H1 (cell line): ENCODE measurements around the gene EIF4E1B. TPM values are rescaled to one million over a fixed set of nuclear protein-coding genes. Genes with fewer than 3 reads are reported as not detected.

ENCODE experiments used
- CTCF ChIA-PET: fragments of 300-600 bp; sonication (Branson Sonifier 250); formaldehyde crosslinking; loops from one replicate; lab custom pipeline; 2021; ENCODE audit not compliant: partially characterized antibody; lab: Charles Lee
- POLR2A ChIA-PET: fragments of 300-600 bp; sonication (Branson Sonifier 250); formaldehyde crosslinking; loops from one replicate; lab custom pipeline; 2021; ENCODE audit warnings: inconsistent platforms; ENCODE audit not compliant: partially characterized antibody; lab: Charles Lee
- DNase-seq, 2 experiments: peaks; one replicate each; pipeline versions ENCODE4 v3.0.0 to v3.0.0-alpha.2; 2010 to 2022; ENCODE audit warnings: low spot score in 2 of 2, low read depth in 1 of 2, mixed read lengths in 1 of 2
- FAIRE-seq: peaks from 2 replicates; lab custom pipeline; 2011; peaks lifted over from hg19 to GRCh38; lab: Jason Lieb, UNC
- H2AFZ ChIP-seq: 2 replicates; pipeline ENCODE4 v1.8.1; 2012; ENCODE audit warnings: low read length, inconsistent platforms
- H2AK5ac ChIP-seq: 2 replicates; pipeline ENCODE4 v1.6.1; 2013; ENCODE audit warnings: low read depth, low read length
- H2BK120ac ChIP-seq: replicated peaks from 2 replicates; pipeline ENCODE3; 2013; ENCODE audit warnings: low read depth, low read length, inconsistent platforms
- H2BK12ac ChIP-seq: 2 replicates; pipeline ENCODE4 v1.6.1; 2013; ENCODE audit warnings: low read depth, low read length
- H2BK15ac ChIP-seq: 2 replicates; pipeline ENCODE4 v1.6.1; 2013; ENCODE audit warnings: low read length
- H2BK20ac ChIP-seq: 2 replicates; pipeline ENCODE4 v1.6.1; 2013; ENCODE audit warnings: low read length
- H2BK5ac ChIP-seq: 2 replicates; pipeline ENCODE4 v1.6.1; 2013; ENCODE audit warnings: low read depth, low read length
- H3K14ac ChIP-seq: 2 replicates; pipeline ENCODE4 v1.6.1; 2013; ENCODE audit warnings: inconsistent platforms; ENCODE audit not compliant: insufficient read length
- H3K18ac ChIP-seq: 2 replicates; pipeline ENCODE4 v1.6.1; 2013; ENCODE audit warnings: low read length; ENCODE audit errors: extremely low read depth
- H3K23ac ChIP-seq: 2 replicates; pipeline ENCODE4 v1.6.1; 2013; ENCODE audit warnings: inconsistent platforms; ENCODE audit not compliant: insufficient read length
- H3K23me2 ChIP-seq: 2 replicates; pipeline ENCODE4 v1.6.1; 2013; ENCODE audit warnings: low read depth, low read length
- H3K27ac ChIP-seq: 2 replicates; pipeline ENCODE4 v1.6.1; 2011; ENCODE audit warnings: low read depth, low read length, inconsistent platforms
- H3K27me3 ChIP-seq, 4 experiments: replicated peaks in 1 of 4; 1 replicate in 1 of 4; 2 replicates in 3 of 4; pipeline versions ENCODE4 v1.6.1 to v1.8.1; 2011 to 2013; ENCODE audit warnings: low read length in 3 of 4, mild to moderate bottlenecking in 3 of 4, inconsistent platforms in 2 of 4, mixed read lengths in 2 of 4, moderate library complexity in 1 of 4; ENCODE audit not compliant: control insufficient read depth in 3 of 4, insufficient read depth in 3 of 4; ENCODE audit errors: extremely low read depth in 1 of 4
- H3K36me3 ChIP-seq, 4 experiments: 2 replicates each; pipeline versions ENCODE4 v1.6.1 to v1.8.1; 2011 to 2013; ENCODE audit warnings: mild to moderate bottlenecking in 4 of 4, low read length in 3 of 4, moderate library complexity in 2 of 4, control low read depth in 1 of 4, inconsistent platforms in 1 of 4; ENCODE audit not compliant: insufficient read depth in 4 of 4, control insufficient read depth in 2 of 4
- H3K4ac ChIP-seq: replicated peaks from 2 replicates; pipeline ENCODE3; 2013; ENCODE audit warnings: low read length, low read depth, mixed read lengths, inconsistent platforms; ENCODE audit not compliant: insufficient read length
- H3K4me1 ChIP-seq, 4 experiments: replicated peaks in 1 of 4; 1 replicate in 1 of 4; 2 replicates in 3 of 4; pipeline versions ENCODE4 v1.6.1 to v1.8.1; 2011 to 2013; ENCODE audit warnings: low read length in 3 of 4, inconsistent platforms in 2 of 4, mixed read lengths in 1 of 4; ENCODE audit not compliant: insufficient read depth in 4 of 4, control insufficient read depth in 3 of 4
- H3K4me2 ChIP-seq, 2 experiments: 2 replicates each; pipeline versions ENCODE4 v1.6.1 to v1.8.1; 2011 to 2013; ENCODE audit warnings: low read depth in 2 of 2, low read length in 2 of 2, control low read depth in 1 of 2, inconsistent platforms in 1 of 2, mild to moderate bottlenecking in 1 of 2; ENCODE audit not compliant: insufficient read depth in 1 of 2
- H3K4me3 ChIP-seq, 4 experiments: fragments of 200-600, 300-600 bp in 1 of 4; sonication (generic), shearing (Covaris generic), sonication (Bioruptor Twin) in 1 of 4; 2 replicates each; pipeline versions ENCODE4 v1.5.1 to v1.8.1; 2011 to 2016; ENCODE audit warnings: low read length in 4 of 4, low read depth in 3 of 4, control low read depth in 2 of 4, inconsistent platforms in 2 of 4, mild to moderate bottlenecking in 2 of 4, mixed read lengths in 1 of 4, moderate library complexity in 1 of 4; ENCODE audit not compliant: insufficient read depth in 2 of 4; ENCODE audit errors: extremely low read depth in 1 of 4
- H3K56ac ChIP-seq: replicated peaks from 2 replicates; pipeline ENCODE3; 2013; ENCODE audit warnings: low read depth, mild to moderate bottlenecking, mixed read lengths, low read length, inconsistent platforms; ENCODE audit not compliant: insufficient read length
- H3K79me1 ChIP-seq: 2 replicates; pipeline ENCODE4 v1.6.1; 2013; ENCODE audit warnings: low read depth, low read length, control low read depth
- H3K79me2 ChIP-seq, 2 experiments: 2 replicates each; pipeline versions ENCODE4 v1.6.1 to v1.8.1; 2012 to 2013; ENCODE audit warnings: low read length in 2 of 2, mild to moderate bottlenecking in 2 of 2, inconsistent platforms in 1 of 2; ENCODE audit not compliant: insufficient read depth in 2 of 2, control insufficient read depth in 1 of 2
- H3K9ac ChIP-seq, 4 experiments: replicated peaks in 1 of 4; 1 replicate in 1 of 4; 2 replicates in 3 of 4; pipeline versions ENCODE4 v1.6.1 to v1.8.1; 2011 to 2013; ENCODE audit warnings: low read depth in 3 of 4, low read length in 3 of 4, control low read depth in 2 of 4, mild to moderate bottlenecking in 2 of 4, moderate library complexity in 2 of 4, inconsistent platforms in 1 of 4; ENCODE audit errors: extremely low read depth in 1 of 4
- H3K9me3 ChIP-seq, 2 experiments: 2 replicates each; pipeline versions ENCODE4 v1.6.1 to v1.8.1; 2012 to 2013; ENCODE audit warnings: mild to moderate bottlenecking in 2 of 2, moderate library complexity in 2 of 2, control low read depth in 1 of 2, inconsistent platforms in 1 of 2, low read depth in 1 of 2, low read length in 1 of 2, mixed read lengths in 1 of 2; ENCODE audit not compliant: insufficient read depth in 2 of 2
- H4K20me1 ChIP-seq, 2 experiments: replicated peaks in 1 of 2; 2 replicates each; pipeline versions ENCODE3 to v1.8.1; 2011 to 2013; ENCODE audit warnings: inconsistent platforms in 2 of 2, low read length in 2 of 2, mild to moderate bottlenecking in 1 of 2; ENCODE audit not compliant: insufficient read depth in 2 of 2, control insufficient read depth in 1 of 2
- H4K5ac ChIP-seq: 2 replicates; pipeline ENCODE4 v1.6.1; 2013; ENCODE audit warnings: low read length, low read depth, mixed read lengths, inconsistent platforms; ENCODE audit not compliant: insufficient read length
- H4K8ac ChIP-seq: 2 replicates; pipeline ENCODE4 v1.8.0; 2013; ENCODE audit warnings: mild to moderate bottlenecking, moderate library complexity, low read length, inconsistent platforms; ENCODE audit not compliant: insufficient read depth; ENCODE audit errors: extremely low read depth
- H4K91ac ChIP-seq: replicated peaks from 2 replicates; pipeline ENCODE3; 2013; ENCODE audit warnings: low read length, mixed read lengths, inconsistent platforms; ENCODE audit not compliant: insufficient read length
- MAX ChIP-seq: IDR thresholded peaks from 2 replicates; pipeline ENCODE4 v1.6.1; 2012; ENCODE audit warnings: inconsistent platforms
- SIN3A ChIP-seq, 2 experiments: IDR thresholded peaks in 1 of 2; conservative IDR thresholded peaks in 1 of 2; 2 replicates each; pipeline ENCODE4 v1.6.1; 2011 to 2012; ENCODE audit warnings: low read length in 2 of 2, improper control_type of control experiment in 1 of 2, low read depth in 1 of 2, mild to moderate bottlenecking in 1 of 2
- WGBS, 2 experiments: shearing (Covaris generic) in 1 of 2; methylation state at CpG; one replicate each; pipeline versions ENCODE4 v1.1.6 to v1.1.7; 2013 to 2015; ENCODE audit warnings: low lambda C conversion rate in 2 of 2, mixed read lengths in 2 of 2, inconsistent platforms in 1 of 2, low coverage in 1 of 2, missing lambda C conversion rate in 1 of 2; ENCODE audit not compliant: insufficient replicate concordance in 2 of 2, insufficient coverage in 1 of 2, insufficient read length in 1 of 2; ENCODE audit errors: extremely low coverage in 1 of 2, missing lambda C conversion rate in 1 of 2; 5-methylcytosine and 5-hydroxymethylcytosine counted together
- polyA plus RNA-seq, 7 experiments: library from polyadenylated mRNA; depleted of rRNA in 3 of 7; stranded (reverse) in 5 of 7; unstranded in 2 of 7; fragments of >200 nt in 5 of 7; fragments of 200-250 nt in 2 of 7; gene quantifications; 1 replicate in 5 of 7; 2 replicates in 1 of 7; 4 replicates in 1 of 7; pipeline versions ENCODE4 v1.2.1 to v1.2.3, GENCODE V29; 2011 to 2013; ENCODE audit warnings: missing spikeins in 2 of 7, mixed read lengths in 2 of 7
- total RNA-seq: library from RNA; stranded (reverse); fragmentation: NEBNext Ultra II Directional; extraction: Animal tissue kit (Norgen Biotek cat#: 25700); gene quantifications from 2 replicates; pipeline ENCODE4 v1.2.1, GENCODE V29; 2021

EIF4E1B gene
- total and polyA plus RNA-seq, 2 of the 8 experiments (the other 6 are each of a cell fraction or from before 2014, with no cell fraction given) = 0.97 to 1.3 TPM

GRCh38 chr5:176587398-176587797 is 43.1 kb upstream of the EIF4E1B start:
- H2AK5ac ChIP-seq = no peak overlapping the region

More at GRCh38 chr5:176587398-176587797, 43.1 kb upstream of the EIF4E1B start:
- CTCF ChIA-PET = interaction anchor here (1.0 to 4.5 kb wide), 5 partner anchors 8 to 170 kb away, joined by 4 to 29 read pairs (median 6); no protein-coding TSS in a partner anchor
- no peak for FAIRE-seq
- no peak overlapping the region for H3K4ac ChIP-seq
- no peak overlapping the region for H3K4me2 ChIP-seq
- no peak overlapping the region for H3K23ac ChIP-seq
- no peaks in the 10 kb centered on the region for H3K4me1 ChIP-seq
- no peak overlapping the region for H3K14ac ChIP-seq
- no peak overlapping the region for H3K27ac ChIP-seq
- H3K79me1 ChIP-seq = no peaks in the 10 kb centered on the region
- H3K9ac ChIP-seq = no peak overlapping the region
- H2BK120ac ChIP-seq = no peak overlapping the region
- no peak overlapping the region for H2BK5ac ChIP-seq
- H3K27me3 ChIP-seq = no peaks in the 10 kb centered on the region; a peak in 1 of 7 replicates
- POLR2A ChIA-PET = interaction anchor here (1.3 kb wide), 1 partner anchor 51 kb away, joined by 3 read pairs; no protein-coding TSS in a partner anchor
- no peak overlapping the region for H2BK20ac ChIP-seq
- no peak overlapping the region for H3K18ac ChIP-seq
- H4K8ac ChIP-seq = no peak overlapping the region
- no peak overlapping the region for H3K4me3 ChIP-seq
- H2AFZ ChIP-seq = no peak overlapping the region
- no peak overlapping the region for H3K56ac ChIP-seq
- no peaks in the 10 kb centered on the region for H3K36me3 ChIP-seq
- H3K79me2 ChIP-seq = no peaks in the 10 kb centered on the region
- no peak overlapping the region for H2BK15ac ChIP-seq
- no peak for TF ChIP-seq MAX
- TF ChIP-seq SIN3A (conservative IDR thresholded peaks at IDR 0.05 in 1 of 2, IDR thresholded peaks at IDR 0.05 in 1 of 2; ENCODE audit: low read depth in 1 of 2, low read length in 2 of 2) = no peak
- TF ChIP-seq, all 59 proteins: peak for 0
- H3K23me2 ChIP-seq = peaks cover 17% of the 10 kb centered on the region; the same call in 1 of the 2 replicates
- H3K9me3 ChIP-seq = peaks cover 17 to 26% of the 10 kb centered on the region in 2 experiments
- no peak overlapping the region for H2BK12ac ChIP-seq
- H4K5ac ChIP-seq = no peak overlapping the region
- WGBS, 2 experiments = 88% methylated on average over 6 of the region's 7 CpGs; no CpG with 5 or more reads in 1 of the 2 experiments
- DNase-seq = no peak
- peaks cover 0 to 9% of the 10 kb centered on the region in 2 experiments for H4K20me1 ChIP-seq
- H4K91ac ChIP-seq = no peak overlapping the region
